Right lobe of liver (tissue), 4 donors: ENCODE results near the gene ADAMTS4.

ENCODE experiments used
- POLR2A ChIP-seq: fragments of 450-650 bp; IDR thresholded peaks from one replicate; pipeline ENCODE4 v1.6.1; 2017; ENCODE audit warnings: antibody characterized with exemption, mild to moderate bottlenecking
- TF ChIP-seq, protein P1 (sequence below), 4 donors: fragments of 200-600 bp in 3 of 4; fragments of 450-650 bp in 1 of 4; IDR thresholded peaks; one replicate each; pipeline versions ENCODE4 v1.5.1 to v1.8.0; 2016 to 2022; ENCODE audit warnings: antibody characterized with exemption in 4 of 4, mild to moderate bottlenecking in 2 of 4
- donor health status: DM: no; HTN: no; CAD: no.
- donor health status: DM: no; HTN: no; CAD: no.
- donor health status: DM: no; HTN: yes; CAD: no.

GRCh38 chr1:161215076-161215475 lies 16.2 kb upstream of the ADAMTS4 start, which contains the start of gene FCER1G:
- TF ChIP-seq, protein P1, sequence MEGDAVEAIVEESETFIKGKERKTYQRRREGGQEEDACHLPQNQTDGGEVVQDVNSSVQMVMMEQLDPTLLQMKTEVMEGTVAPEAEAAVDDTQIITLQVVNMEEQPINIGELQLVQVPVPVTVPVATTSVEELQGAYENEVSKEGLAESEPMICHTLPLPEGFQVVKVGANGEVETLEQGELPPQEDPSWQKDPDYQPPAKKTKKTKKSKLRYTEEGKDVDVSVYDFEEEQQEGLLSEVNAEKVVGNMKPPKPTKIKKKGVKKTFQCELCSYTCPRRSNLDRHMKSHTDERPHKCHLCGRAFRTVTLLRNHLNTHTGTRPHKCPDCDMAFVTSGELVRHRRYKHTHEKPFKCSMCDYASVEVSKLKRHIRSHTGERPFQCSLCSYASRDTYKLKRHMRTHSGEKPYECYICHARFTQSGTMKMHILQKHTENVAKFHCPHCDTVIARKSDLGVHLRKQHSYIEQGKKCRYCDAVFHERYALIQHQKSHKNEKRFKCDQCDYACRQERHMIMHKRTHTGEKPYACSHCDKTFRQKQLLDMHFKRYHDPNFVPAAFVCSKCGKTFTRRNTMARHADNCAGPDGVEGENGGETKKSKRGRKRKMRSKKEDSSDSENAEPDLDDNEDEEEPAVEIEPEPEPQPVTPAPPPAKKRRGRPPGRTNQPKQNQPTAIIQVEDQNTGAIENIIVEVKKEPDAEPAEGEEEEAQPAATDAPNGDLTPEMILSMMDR (IDR thresholded peaks at IDR 0.05): no peak
- TF ChIP-seq POLR2A: peak; percentile 66
